Hepatocyte (in vitro differentiated cells): ENCODE data around the gene MTR. TPM values are rescaled to one million over a fixed set of nuclear protein-coding genes. Genes with fewer than 3 reads are reported as not detected.
"Not testable (repeated sequence)": the region's sequence is repeated elsewhere in the genome, so short reads cannot be mapped to it uniquely, and the experiment has no call there.

Experiments used
- DNase-seq: peaks from one replicate; pipeline ENCODE4 v3.0.0-alpha.2; 2016; ENCODE audit warnings: low spot score
- H2AFZ ChIP-seq: fragments of 200-600 bp; sonication (generic); 2 replicates; pipeline ENCODE4 v1.6.0; 2016; ENCODE audit warnings: antibody characterized with exemption, mild to moderate bottlenecking
- H3K27ac ChIP-seq: fragments of 200-600 bp; sonication (generic); 2 replicates; pipeline ENCODE4 v1.5.1; 2016; ENCODE audit warnings: mild to moderate bottlenecking
- H3K27me3 ChIP-seq: fragments of 200-600 bp; sonication (generic); 2 replicates; pipeline ENCODE4 v1.6.1; 2016
- H3K36me3 ChIP-seq: fragments of 200-600 bp; sonication (generic); replicated peaks from 2 replicates; pipeline ENCODE4 v1.5.1; 2016; ENCODE audit warnings: low read depth; ENCODE audit not compliant: insufficient read depth
- H3K4me1 ChIP-seq: fragments of 200-600 bp; sonication (generic); 2 replicates; pipeline ENCODE4 v1.5.1; 2016; ENCODE audit warnings: mild to moderate bottlenecking, moderate library complexity; ENCODE audit not compliant: insufficient read depth
- H3K4me2 ChIP-seq: fragments of 200-600 bp; sonication (generic); 2 replicates; pipeline ENCODE4 v1.6.0; 2016
- H3K4me3 ChIP-seq: fragments of 200-600 bp; sonication (generic); 2 replicates; pipeline ENCODE4 v1.5.1; 2016; ENCODE audit warnings: mild to moderate bottlenecking
- H3K79me2 ChIP-seq: fragments of 200-600 bp; sonication (generic); 2 replicates; pipeline ENCODE4 v1.6.0; 2017; ENCODE audit warnings: mild to moderate bottlenecking
- H3K9me2 ChIP-seq: fragments of 200-600 bp; sonication (generic); replicated peaks from 2 replicates; pipeline ENCODE4 v1.6.0; 2017; ENCODE audit warnings: mild to moderate bottlenecking; ENCODE audit not compliant: insufficient read depth
- H3K9me3 ChIP-seq: fragments of 200-600 bp; sonication (generic); 2 replicates; pipeline ENCODE4 v1.5.1; 2016; ENCODE audit warnings: low read depth, mild to moderate bottlenecking
- H4K20me1 ChIP-seq: fragments of 200-600 bp; sonication (generic); 2 replicates; pipeline ENCODE4 v1.6.0; 2016; ENCODE audit warnings: mild to moderate bottlenecking; ENCODE audit not compliant: insufficient read depth, poor library complexity, severe bottlenecking
- EZH2 ChIP-seq: fragments of 200-600 bp; sonication (generic); IDR thresholded peaks from 2 replicates; pipeline ENCODE4 v1.6.1; 2016; ENCODE audit warnings: antibody characterized with exemption, mild to moderate bottlenecking, borderline replicate concordance
- EZH2phosphoT487 ChIP-seq: fragments of 200-600 bp; sonication (generic); IDR thresholded peaks from one replicate; pipeline ENCODE4 v1.6.1; 2018; ENCODE audit warnings: antibody characterized with exemption, mild to moderate bottlenecking, low read depth, moderate library complexity; ENCODE audit not compliant: unreplicated experiment, severe bottlenecking
- WGBS: methylation state at CpG from one replicate; pipeline ENCODE4 v1.1.6; 2016; ENCODE audit warnings: low lambda C conversion rate; ENCODE audit errors: missing lambda C conversion rate; 5-methylcytosine and 5-hydroxymethylcytosine counted together
- polyA plus RNA-seq: library from polyadenylated mRNA; unstranded; fragments of >200 nt; fragmentation: Nextera tagmentation; extraction: Ambion mirVana; gene quantifications from 2 replicates; pipeline ENCODE4 v1.2.1, GENCODE V29; 2016
- total RNA-seq: library from RNA; depleted of rRNA; stranded (reverse); fragments of >200 nt; gene quantifications from 2 replicates; pipeline ENCODE4 v1.2.3, GENCODE V29; 2014
- TF ChIP-seq, protein P1 (sequence below): fragments of 200-600 bp; sonication (generic); IDR thresholded peaks from 2 replicates; pipeline ENCODE4 v1.5.1; 2016; ENCODE audit warnings: antibody characterized with exemption, mild to moderate bottlenecking; ENCODE audit not compliant: poor library complexity

MTR gene
- total and polyA plus RNA-seq, 2 experiments from 2014 or later = 9.6 to 23.8 TPM

- Histone ChIP-seq H2AFZ (no peak overlapping the region), H3K9me2 (no peaks in the 10 kb centered on the region), H3K9me3 (no peaks in the 10 kb centered on the region), H3K4me1 (no peaks in the 10 kb centered on the region), H3K27ac (no peak overlapping the region), H3K36me3 (no peaks in the 10 kb centered on the region), H3K4me3 (no peak overlapping the region), H3K27me3 (no peaks in the 10 kb centered on the region), H4K20me1 (no peaks in the 10 kb centered on the region), H3K79me2 (no peaks in the 10 kb centered on the region), H3K4me2 (no peak overlapping the region)
- 92% methylated on average over 3 of the region's 3 CpGs for WGBS
- no peak for DNase-seq
- TF ChIP-seq, protein P1, sequence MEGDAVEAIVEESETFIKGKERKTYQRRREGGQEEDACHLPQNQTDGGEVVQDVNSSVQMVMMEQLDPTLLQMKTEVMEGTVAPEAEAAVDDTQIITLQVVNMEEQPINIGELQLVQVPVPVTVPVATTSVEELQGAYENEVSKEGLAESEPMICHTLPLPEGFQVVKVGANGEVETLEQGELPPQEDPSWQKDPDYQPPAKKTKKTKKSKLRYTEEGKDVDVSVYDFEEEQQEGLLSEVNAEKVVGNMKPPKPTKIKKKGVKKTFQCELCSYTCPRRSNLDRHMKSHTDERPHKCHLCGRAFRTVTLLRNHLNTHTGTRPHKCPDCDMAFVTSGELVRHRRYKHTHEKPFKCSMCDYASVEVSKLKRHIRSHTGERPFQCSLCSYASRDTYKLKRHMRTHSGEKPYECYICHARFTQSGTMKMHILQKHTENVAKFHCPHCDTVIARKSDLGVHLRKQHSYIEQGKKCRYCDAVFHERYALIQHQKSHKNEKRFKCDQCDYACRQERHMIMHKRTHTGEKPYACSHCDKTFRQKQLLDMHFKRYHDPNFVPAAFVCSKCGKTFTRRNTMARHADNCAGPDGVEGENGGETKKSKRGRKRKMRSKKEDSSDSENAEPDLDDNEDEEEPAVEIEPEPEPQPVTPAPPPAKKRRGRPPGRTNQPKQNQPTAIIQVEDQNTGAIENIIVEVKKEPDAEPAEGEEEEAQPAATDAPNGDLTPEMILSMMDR = no peak
- no peak for TF ChIP-seq EZH2
- no peak for TF ChIP-seq EZH2phosphoT487
These were observed 56.8 kb downstream of the MTR start for GRCh38 chr1:236851871-236852270.

- 75% methylated on average over 4 of the region's 4 CpGs for WGBS
- Histone ChIP-seq H3K27me3 (no peaks in the 10 kb centered on the region), H2AFZ (no peak overlapping the region), H3K4me1 (no peaks in the 10 kb centered on the region), H3K9me3 (no peaks in the 10 kb centered on the region), H3K4me2 (no peak overlapping the region), H3K27ac (peak overlapping the region; percentile 63), H3K9me2 (no peaks in the 10 kb centered on the region), H3K36me3 (no peaks in the 10 kb centered on the region), H3K4me3 (no peak overlapping the region), H4K20me1 (no peaks in the 10 kb centered on the region), H3K79me2 (no peaks in the 10 kb centered on the region)
- TF ChIP-seq, protein P1 = no peak
- no peak for TF ChIP-seq EZH2
- no peak for TF ChIP-seq EZH2phosphoT487
- DNase-seq = no peak
These were observed 59.0 kb downstream of the MTR start for GRCh38 chr1:236853921-236854604.

- Histone ChIP-seq H2AFZ (no peak overlapping the region), H3K9me2 (no peaks in the 10 kb centered on the region), H3K27me3 (no peaks in the 10 kb centered on the region), H3K79me2 (no peaks in the 10 kb centered on the region), H3K4me3 (no peak overlapping the region), H4K20me1 (no peaks in the 10 kb centered on the region), H3K9me3 (no peaks in the 10 kb centered on the region), H3K4me2 (no peak overlapping the region), H3K36me3 (no peaks in the 10 kb centered on the region), H3K4me1 (no peaks in the 10 kb centered on the region), H3K27ac (peak overlapping the region; percentile 63)
- DNase-seq = no peak
- TF ChIP-seq EZH2 (no peak), EZH2phosphoT487 (no peak)
- TF ChIP-seq, protein P1 = no peak
- WGBS = 65% methylated on average over 3 of the region's 3 CpGs
These were observed 59.5 kb downstream of the MTR start for GRCh38 chr1:236854605-236854983.

- H3K4me3 ChIP-seq, H3K9me2 ChIP-seq, H3K27me3 ChIP-seq, DNase-seq, H3K36me3 ChIP-seq, H3K79me2 ChIP-seq, H2AFZ ChIP-seq, H3K27ac ChIP-seq, H3K4me1 ChIP-seq, H4K20me1 ChIP-seq, H3K9me3 ChIP-seq, H3K4me2 ChIP-seq: not testable (repeated sequence)
- 96% methylated on average over 4 of the region's 4 CpGs for WGBS
These were observed 61.6 kb downstream of the MTR start for GRCh38 chr1:236856649-236857048.
